GM21723 (cell line): ENCODE data around the gene ADAM15.

Experiments used
- ATAC-seq: cut with Tn5 transposase; IDR thresholded peaks from one replicate; pipeline ENCODE4 v1.9.1; 2021; ENCODE audit warnings: mild to moderate bottlenecking, moderate library complexity; ENCODE audit not compliant: unreplicated experiment

Gene ADAM15

DNA sequence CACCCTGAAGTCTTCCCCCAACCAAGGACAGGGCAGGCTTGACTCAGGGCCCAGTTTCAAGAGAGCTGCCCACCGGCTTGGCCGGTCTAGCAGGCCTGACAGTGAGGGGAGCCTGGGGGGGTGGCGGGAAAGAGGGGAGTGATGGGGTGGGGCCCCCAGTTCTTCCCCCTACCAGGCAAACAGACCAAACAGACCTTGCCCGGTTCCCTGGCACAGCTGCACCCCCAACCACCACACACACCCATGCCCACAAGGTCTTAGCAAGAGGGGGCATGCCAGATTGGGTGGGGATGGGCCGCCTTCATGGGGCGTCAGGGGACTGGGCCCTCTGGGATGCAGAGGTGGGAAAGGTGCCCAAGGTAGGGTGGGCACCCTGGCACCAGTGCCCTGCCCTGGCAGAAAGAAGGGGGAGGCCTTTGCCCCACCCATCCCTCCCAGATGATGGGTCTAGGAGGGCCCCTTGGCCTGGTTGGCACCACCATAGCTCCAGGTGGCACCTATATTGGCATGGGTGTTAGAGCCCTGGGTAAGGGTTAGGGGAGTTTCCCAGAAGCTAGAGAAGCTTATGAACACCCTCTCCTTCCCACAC is 39.6 kb upstream of the ADAM15 start:
- no peak for ATAC-seq

DNA sequence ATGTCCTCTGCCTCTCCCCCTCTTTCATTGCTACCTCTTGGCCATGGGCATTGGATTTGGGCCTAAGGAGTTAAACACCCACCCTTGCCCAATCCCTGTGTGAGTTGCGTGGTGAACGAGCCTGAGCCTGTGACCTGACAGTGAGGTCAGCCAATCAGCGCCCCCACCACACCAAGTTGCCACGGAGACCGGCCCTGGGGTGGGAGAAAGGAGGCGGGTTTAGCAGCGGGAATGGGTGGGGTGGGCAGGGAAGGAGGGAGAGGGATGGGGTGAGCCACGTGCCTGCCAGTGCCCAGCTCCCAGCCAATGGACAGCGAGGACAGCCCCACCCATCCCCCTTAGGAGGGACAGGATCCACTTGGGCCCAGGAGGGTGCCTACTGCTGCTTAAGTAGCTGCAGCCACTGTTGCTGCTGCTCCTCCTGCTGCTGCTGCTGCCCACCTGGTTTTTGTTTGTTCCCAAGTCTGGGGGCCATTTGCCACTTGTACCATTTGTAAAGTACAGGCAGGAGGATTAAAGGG is 39.0 kb upstream of the ADAM15 start:
- ATAC-seq = no peak

DNA sequence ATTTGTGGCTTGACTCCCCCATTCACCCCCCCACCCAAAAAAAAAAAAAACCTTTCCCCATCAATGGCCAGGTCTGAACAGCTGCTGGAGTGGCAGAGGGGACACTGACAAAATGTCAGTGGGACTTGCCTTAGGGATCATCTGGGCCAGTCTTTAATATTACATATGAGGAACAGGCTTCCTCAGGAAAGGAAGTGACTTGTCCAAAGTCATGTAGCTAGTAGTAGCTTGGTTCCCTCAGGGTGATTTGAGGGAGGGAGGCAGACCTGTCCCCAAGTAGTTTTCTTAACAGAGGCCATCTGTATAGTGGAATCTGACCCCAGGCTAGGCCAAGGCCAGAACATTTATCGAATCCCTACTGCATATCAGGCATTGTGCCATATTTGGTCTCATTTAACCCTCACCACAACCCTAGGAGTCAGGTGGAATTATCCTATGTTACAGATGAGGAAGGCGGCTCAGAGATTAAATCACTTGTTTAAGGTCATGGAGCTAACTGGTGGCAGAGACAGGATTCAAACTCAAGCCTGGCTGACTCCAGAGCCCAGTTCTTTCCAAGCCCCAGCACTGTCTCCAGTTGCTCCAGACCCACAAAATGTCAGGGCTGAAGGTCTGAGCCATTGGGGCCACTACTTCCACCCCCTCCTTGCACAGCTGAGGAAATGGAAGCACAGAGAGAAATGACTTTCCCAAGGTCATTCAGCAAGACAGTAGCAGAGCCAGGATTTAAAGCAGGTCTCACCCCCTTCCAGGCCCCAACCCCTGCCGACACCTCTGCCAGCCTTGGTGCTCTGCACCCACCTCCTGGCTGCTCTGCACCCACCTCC is 38.1 kb upstream of the ADAM15 start:
- no peak for ATAC-seq

DNA sequence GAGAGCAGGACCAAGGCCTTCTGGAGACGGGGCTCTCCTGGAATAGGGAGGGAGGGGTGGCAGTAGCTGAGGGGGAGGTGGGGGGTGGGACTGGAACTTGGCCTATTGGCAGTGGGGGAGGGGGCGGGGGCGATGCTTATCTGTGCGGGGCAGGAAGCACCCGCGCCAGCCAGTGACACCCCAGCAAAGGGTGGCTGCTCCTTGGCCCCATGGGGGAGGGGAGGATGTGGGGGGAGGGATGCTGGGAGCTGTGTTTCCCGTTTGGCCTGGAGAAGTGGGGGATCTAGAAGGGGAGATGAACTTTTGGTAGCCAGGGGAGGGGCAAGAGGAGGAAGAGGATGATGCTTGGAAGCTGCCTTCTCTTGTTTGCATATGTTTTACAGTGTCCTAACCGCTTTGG is 37.5 kb upstream of the ADAM15 start:
- ATAC-seq = no peak

DNA sequence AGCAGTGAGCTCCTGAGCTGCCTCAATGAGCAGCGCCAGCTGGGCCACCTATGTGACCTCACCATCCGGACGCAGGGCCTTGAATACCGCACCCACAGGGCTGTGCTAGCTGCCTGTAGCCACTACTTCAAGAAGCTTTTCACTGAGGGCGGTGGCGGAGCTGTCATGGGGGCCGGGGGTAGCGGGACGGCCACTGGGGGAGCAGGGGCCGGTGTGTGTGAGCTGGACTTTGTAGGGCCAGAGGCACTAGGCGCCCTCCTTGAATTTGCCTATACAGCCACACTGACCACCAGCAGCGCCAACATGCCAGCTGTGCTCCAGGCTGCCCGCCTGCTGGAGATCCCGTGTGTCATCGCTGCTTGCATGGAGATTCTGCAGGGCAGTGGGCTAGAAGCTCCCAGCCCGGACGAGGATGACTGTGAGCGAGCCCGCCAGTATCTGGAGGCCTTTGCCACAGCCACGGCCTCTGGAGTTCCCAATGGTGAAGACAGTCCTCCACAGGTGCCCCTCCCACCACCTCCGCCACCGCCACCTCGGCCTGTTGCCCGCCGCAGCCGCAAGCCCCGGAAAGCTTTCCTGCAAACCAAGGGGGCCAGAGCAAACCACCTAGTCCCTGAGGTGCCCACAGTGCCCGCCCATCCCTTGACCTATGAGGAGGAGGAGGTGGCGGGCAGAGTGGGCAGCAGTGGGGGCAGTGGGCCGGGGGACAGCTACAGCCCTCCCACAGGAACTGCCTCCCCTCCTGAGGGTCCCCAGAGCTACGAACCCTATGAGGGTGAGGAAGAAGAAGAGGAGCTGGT is 36.2 kb upstream of the ADAM15 start:
- ATAC-seq = no peak

DNA sequence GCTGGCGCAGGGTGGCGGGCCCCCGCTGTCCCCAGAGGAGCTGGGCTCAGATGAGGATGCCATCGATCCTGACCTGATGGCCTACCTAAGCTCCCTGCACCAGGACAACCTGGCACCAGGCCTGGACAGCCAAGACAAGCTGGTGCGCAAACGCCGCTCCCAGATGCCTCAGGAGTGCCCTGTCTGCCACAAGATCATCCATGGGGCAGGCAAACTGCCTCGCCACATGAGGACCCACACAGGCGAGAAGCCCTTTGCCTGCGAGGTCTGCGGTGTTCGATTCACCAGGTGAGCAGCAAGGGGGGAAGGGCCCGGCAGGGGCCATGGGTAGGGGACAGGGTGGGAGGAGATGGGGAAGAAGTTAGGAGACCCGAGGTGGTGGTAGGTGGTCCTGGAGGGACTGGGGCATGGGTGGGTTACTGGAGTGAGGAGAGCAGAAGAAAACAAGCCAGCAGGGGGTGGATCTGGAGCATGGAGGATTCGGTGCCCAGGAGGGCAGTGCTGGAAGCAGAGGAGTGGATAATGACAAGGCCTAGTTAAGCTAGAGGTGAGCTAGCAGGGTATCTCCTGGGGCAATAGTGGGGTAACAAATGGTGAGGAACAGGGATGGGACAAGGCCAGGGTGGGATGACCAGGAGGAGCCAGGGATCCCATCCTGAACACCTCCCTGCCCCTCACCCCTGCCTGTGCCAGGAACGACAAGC is 35.4 kb upstream of the ADAM15 start:
- no peak for ATAC-seq

DNA sequence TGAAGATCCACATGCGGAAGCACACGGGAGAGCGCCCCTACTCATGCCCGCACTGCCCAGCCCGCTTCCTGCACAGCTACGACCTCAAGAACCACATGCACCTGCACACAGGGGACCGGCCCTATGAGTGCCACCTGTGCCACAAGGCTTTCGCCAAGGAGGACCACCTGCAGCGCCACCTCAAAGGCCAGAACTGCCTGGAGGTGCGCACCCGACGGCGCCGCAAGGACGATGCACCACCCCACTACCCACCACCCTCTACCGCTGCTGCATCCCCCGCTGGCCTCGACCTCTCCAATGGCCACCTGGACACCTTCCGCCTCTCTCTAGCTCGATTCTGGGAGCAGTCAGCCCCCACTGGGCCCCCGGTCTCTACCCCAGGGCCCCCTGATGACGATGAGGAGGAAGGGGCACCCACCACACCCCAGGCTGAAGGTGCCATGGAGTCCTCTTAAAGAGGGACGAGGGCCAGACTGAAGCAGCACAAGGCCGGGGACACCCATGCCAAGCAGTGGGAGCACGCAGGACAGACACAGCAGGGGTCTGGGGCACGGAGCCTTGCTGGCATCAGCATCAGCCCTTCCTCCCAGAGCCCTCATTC is 34.8 kb upstream of the ADAM15 start:
- no peak for ATAC-seq

DNA sequence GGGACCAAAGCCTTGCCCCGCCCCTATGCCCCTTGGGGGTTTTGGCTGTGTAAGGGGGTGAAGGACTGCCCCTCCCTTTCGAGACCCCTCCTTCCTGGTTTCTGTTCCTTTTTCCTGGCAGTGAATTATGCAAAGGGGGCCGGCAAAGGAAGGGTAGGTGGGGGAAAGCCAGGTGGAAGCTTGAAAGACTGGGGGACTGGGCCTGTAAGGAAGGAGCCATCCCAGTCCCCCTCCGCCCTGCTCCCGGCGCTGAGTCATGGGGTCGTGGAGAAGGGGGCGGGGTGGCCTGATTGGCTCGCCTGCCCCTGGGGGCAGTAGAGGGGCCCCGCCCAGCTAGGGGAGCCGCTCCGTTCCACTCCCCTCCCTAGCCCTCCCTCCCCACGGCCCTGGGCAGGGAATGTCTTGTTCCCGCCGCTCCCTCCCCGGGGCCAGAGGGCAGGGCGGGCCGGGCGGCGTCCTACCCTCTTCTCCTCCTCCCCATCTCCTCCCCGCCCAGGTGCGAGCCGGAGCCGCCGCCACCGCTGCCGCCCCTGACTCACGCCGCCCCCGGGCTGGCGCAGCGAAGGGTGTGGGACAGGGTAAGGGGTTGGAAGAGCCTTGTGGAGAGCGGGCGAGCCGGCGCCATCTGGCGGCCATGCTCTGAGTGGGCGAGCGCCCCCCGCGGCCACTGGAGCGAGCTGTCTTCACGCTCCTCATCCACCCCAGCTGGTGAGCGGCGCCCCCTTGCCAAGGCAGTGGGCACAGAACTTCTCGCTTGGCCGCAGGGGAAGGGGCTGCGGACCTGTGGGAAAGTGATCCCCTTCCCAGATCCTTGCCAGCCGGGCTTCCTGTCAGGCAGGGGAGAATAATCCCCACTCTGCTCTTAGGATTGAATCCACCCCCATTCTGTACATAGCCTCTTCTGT is 33.8 kb upstream of the ADAM15 start:
- peak; percentile 67 for ATAC-seq

DNA sequence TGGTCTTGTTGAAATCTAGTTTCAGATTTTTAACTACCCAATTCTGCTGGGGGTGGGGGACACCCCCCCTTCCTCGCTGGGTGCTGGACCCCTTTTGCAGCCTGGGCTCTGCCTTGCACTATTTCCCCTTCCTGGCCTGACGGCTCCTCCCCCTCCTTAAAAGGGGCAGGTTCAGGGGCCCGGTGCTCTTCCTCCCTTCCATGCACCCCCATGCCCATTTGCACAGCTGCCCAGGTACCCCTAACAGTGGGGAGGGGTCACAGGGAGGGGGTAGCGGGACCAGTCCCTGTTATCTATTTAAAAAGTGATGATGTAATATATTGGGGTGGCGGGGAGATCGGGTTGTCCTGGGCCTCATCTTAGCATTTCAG is 33.2 kb upstream of the ADAM15 start:
- ATAC-seq = no peak

DNA sequence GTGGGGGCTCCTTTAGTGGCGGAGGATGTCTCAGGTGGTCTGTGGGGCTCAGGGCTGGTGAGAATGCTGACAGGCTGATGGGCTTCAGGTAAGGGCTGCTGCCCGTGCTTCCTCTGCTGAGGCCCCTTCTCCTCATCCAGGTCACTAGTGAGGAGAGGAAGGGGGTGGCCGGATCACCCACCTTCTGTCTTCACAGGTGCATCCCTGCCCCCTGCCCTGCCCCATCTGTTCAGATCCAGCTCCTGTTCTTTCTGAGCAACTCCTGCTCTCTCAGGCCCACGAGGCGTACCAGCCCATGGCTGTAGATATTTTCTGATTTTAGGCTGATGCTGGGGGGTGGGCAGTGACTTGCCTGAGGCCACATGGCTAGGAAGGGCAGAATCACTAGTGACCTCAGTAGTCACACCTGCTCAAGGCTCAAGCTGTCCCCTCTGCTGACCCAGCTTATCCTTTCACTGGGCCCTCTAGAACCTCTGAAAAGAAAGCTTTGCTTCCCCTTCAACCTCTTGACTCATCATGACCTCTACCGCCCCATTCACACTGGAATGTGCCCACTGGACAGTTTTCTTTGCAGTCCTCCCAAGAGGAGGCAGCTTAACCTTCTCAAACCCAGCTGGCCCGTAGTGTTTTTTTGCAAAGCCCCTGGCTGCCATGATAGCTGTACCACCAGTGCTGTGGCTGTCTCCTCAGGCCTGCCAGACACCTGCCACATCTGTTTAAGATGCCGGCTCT is 32.3 kb upstream of the ADAM15 start:
- ATAC-seq = no peak

DNA sequence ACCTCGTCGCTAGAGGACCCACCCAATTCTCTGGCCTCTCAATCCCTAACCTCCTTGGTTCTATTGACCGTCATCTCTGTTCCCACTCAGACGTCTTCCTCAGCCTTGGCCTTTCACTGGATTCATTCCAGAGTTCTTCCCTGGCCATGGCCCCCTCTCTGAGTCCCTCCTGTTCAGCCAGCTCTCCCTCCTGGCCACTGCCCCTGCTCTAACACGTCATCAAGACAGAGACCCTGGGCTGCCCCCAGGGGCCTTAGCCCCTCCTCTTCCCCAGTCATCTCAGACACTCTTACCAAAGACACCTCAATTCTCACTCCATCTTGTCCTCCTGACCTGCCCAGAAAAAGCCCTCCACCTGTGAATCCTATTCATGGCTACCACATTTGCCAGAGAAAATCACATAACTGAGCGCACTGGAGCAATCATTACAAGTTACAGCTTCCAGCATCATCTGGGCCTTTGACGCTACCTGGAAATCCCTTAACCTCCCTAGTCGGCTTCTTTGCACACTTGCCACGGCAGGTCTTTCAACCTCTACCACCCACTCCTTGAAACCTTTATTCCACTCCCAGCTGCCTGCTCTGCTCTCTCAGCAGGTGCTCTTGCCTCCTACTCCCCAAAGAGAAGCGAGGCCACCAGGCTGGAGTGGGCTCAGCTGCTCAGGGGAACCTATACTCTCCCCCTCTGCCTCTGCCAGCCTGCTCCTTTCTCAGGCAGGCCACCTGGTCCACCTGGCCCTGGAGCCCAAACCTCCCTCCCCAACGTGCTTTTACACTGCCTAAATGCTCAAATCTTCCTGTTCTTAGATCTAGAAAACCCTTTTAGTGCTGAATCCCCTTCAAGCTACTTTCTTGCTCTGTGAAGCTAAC is 31.5 kb upstream of the ADAM15 start:
- ATAC-seq = no peak

DNA sequence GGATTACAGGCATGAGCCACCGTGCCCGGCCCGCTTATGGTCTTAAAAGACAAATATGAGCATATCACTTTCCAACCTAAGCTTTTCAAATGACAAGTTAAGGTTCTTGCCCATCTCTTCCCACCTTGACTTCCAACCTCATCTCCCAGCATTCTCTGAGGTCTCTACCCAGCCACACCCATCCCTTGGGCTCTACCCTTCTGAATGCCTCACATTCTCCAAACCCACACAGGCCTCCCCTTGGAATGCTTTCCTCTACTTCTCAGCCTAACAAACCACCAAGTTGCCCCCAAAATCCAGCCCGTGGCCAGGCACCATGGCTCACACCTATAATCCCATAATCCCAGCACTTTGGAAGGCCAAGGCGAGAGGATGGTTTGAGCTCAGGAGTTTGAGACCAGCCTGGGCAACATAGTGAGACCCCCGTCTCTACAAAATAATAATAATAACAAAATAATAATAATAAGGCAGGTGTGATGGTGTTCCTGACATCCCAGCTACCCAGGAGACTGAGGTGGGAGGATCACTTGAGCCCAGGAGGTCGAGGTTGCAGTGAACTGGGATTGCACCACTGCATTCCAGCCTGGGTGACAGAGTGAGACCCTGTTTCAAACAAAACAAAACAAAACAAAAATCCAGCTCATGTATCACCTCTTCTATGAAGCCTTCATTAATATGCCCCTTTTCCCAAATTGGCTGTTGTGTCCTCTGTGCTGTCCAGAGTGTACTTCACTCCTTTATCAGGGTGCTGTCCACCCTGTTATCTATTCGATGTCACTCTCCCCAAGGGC is 28.8 kb upstream of the ADAM15 start:
- ATAC-seq = no peak

DNA sequence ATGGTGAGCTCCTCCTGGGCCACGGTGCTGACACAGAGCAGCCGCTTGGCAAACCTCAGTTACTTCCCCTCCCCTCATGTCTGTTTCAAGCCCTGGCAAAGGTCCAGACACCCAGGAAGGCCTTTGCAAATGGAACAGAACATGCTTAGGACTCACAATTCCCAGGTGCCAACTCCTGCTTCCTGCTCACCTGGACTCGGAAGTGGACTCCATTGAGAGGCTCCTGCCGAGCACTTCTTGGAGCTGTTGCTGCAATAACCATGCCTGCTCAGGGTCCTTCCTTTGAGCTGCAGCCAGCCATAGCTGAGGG is 28.2 kb upstream of the ADAM15 start:
- no peak for ATAC-seq

DNA sequence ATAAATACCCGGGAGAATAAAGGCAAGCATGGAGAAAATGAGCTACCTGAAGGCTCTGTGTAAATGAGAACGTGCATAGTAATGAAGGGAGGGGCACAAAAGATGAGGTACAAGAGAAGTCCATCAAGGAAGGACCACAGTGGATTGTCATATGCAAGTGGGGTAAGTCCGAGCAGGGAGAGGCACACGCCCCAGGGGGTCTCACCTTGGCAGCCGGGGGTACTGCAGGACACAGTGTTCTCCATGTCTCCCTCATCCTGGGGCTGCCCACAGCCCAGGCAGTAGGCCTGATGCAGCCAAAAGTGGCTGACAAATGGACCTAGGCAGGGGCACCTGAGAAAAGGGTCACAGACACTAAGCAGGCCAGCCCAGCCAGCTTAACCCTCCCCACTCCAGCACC is 27.5 kb upstream of the ADAM15 start:
- ATAC-seq = no peak

DNA sequence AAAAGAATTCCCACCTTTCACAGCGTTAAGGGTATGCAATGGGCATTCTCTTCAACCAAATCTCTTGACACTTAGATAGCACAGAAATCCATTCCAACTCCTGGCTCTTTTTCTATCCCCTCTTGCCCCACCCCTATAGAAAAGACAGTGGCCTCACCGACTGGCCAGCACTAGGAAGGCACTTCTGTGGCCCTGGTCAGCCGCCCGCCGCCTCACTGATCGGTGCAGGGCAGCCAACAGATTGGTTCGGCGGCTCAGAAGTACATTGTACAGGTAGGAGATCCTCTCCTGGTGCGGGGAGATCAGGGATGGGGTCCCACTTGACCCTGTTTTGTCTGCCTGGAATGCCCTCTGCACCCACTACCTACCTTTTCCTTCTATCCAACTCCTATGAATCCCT is 26.8 kb upstream of the ADAM15 start:
- ATAC-seq = no peak

DNA sequence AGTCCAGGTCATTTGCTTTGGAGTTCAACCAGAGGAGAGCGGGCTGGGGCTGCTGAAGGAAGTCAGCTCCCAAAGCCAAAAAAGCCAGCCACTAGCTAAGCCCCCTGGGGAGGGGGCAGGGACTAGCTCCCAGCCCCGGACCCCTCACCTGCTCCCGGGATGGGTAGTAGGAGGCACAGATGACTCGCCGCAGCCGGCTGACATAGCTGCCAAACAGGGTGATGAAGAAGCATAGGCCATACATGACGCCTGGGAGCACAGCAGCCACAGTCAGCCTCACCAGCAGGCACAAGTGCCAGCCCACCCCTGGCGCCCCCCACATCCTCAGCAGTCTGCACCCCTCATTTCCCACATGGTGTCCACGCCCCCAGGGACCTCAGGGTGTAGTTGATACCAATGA is 25.0 kb upstream of the ADAM15 start:
- no peak for ATAC-seq

DNA sequence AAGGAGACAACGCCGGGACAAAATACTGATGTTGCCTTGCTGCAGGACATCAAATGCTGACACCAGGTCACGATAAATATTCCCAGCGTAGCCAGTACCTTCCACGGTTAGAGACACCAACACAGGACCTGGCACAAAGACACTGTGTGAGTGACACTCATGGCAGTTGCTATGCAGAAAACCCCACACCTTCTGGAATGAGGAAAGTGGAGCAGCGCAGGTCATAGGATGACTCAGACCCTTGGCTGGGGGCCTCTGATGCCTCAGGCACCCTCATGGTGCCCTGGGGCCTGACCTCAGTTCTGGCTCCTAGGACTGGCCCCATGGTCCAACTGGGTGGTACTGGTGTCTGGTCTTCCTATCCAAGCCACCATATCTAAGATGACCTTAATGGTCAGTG is 24.5 kb upstream of the ADAM15 start:
- ATAC-seq = no peak
